Measurements from ENCODE around the gene EHHADH. TPM values are rescaled to one million over a fixed set of nuclear protein-coding genes. Genes with fewer than 3 reads are reported as not detected.

EHHADH gene
- total and polyA plus RNA-seq, 2 donors (not counting 3 experiments of a cell fraction or from before 2014, with no cell fraction given): 1.3 to 5.8 TPM

- dilution Hi-C loops (cut with MboI; ENCODE audit: extremely low pct_ligation_motif_present, low sequenced_read_pairs): no loop called here
These were observed 36.4 kb upstream of the EHHADH start for GRCh38 chr3:185290266-185290665.

DNA sequence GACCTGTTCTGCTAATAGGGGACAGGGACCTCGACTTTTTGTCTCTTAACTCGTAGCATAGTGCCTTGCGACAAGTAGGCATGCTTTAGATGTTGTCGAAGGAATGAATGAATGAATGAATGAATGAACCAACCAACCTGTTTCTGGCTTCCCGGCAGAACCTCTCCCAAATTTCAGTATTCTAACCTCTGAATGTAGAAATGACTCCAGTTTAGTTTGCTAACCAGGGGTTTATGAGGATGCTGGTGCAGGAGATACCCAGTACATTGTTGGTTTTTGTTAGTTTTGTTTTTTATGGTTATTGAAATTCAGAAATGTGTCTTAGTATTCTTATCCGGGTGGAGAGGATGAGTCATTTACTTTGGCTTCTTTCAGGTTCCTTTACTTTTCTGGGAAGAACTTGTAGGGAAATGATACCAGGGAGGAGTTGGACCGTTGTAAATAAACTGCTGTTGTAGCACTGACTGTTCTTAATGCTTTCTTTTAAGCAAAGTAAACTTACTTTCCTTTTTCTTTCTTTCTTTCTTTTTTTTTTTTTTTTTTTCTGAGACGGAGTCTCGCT, 29.6 kb upstream of the EHHADH start:
- POLR2A ChIA-PET: no interaction called here

More at GRCh38 chr3:185290266-185290665, 36.4 kb upstream of the EHHADH start:
- H3K4me2 ChIP-seq (ENCODE audit: insufficient read depth, low read length): no peak overlapping the region
- H3K27me3 ChIP-seq (ENCODE audit: control insufficient read depth in 2 of 2, insufficient read depth in 2 of 2, low read length in 2 of 2): no peaks in the 10 kb centered on the region
- TF ChIP-seq MYC (IDR thresholded peaks at IDR 0.05; ENCODE audit: low read depth, low read length): no peak
- TF ChIP-seq POLR2A (IDR thresholded peaks at IDR 0.05; ENCODE audit: low read depth, low read length): no peak
- no peak for TF ChIP-seq JUN (IDR thresholded peaks at IDR 0.05; ENCODE audit: borderline replicate concordance, insufficient read depth, insufficient read length, low read depth)
- no peak for TF ChIP-seq MAX (IDR thresholded peaks at IDR 0.05; ENCODE audit: insufficient read depth, insufficient read length)
- no peak for TF ChIP-seq GATA2 (IDR thresholded peaks at IDR 0.05; ENCODE audit: insufficient read depth, insufficient read length, low read depth, low read length)
- CTCF ChIA-PET: interaction anchor here (1.4 to 2.3 kb wide), 2 partner anchors 10 to 18 kb away, joined by 3 to 10 read pairs; no protein-coding TSS in a partner anchor
- H3K36me3 ChIP-seq (ENCODE audit: control insufficient read depth in 2 of 2, extremely low read depth in 1 of 2, insufficient read depth in 2 of 2, low read length in 2 of 2): no peaks in the 10 kb centered on the region
- intact Hi-C loops (cut with micrococcal nuclease): no loop called here
- no peaks in the 10 kb centered on the region for H3K9me1 ChIP-seq (replicated peaks; ENCODE audit: control insufficient read depth, extremely low read depth, insufficient read depth, low read length)
- no peak overlapping the region for H3K27ac ChIP-seq (ENCODE audit: insufficient read depth, low read depth, low read length)
- H3K9ac ChIP-seq (replicated peaks; ENCODE audit: extremely low read depth, insufficient read depth, low read length): no peak overlapping the region
- DNase-seq (ENCODE audit: low read depth, low spot score) (no peak), FAIRE-seq (no peak)
- no peak overlapping the region for H2AFZ ChIP-seq (ENCODE audit: low read depth, low read length)
- H3K4me1 ChIP-seq (ENCODE audit: control insufficient read depth, extremely low read depth, insufficient read depth, low read length): no peaks in the 10 kb centered on the region
- H3K79me2 ChIP-seq (ENCODE audit: control insufficient read depth, insufficient read depth, low read length): no peaks in the 10 kb centered on the region
- no peaks in the 10 kb centered on the region for H4K20me1 ChIP-seq (replicated peaks; ENCODE audit: control insufficient read depth, extremely low read depth, insufficient read depth, low read length)
- no TSS peak for BruUV-seq (replicated peaks)
- H3K9me3 ChIP-seq (replicated peaks; ENCODE audit: control insufficient read depth, insufficient read depth, low read length): no peaks in the 10 kb centered on the region
- no peak overlapping the region for H3K4me3 ChIP-seq (replicated peaks in 1 of 3; ENCODE audit: insufficient read depth in 1 of 3, low read depth in 1 of 3, low read length in 3 of 3)
- POLR2A ChIA-PET: no interaction called here

More for the DNA sequence above, 29.6 kb upstream of the EHHADH start:
- H3K9me1 ChIP-seq (replicated peaks; ENCODE audit: control insufficient read depth, extremely low read depth, insufficient read depth, low read length): no peaks in the 10 kb centered on the region
- no peaks in the 10 kb centered on the region for H3K79me2 ChIP-seq (ENCODE audit: control insufficient read depth, insufficient read depth, low read length)
- H3K27me3 ChIP-seq (ENCODE audit: control insufficient read depth in 2 of 2, insufficient read depth in 2 of 2, low read length in 2 of 2): peaks cover 0 to 2% of the 10 kb centered on the region in 2 experiments
- peak overlapping the region; percentile 54 for H3K9ac ChIP-seq (replicated peaks; ENCODE audit: extremely low read depth, insufficient read depth, low read length)
- no peaks in the 10 kb centered on the region for H4K20me1 ChIP-seq (replicated peaks; ENCODE audit: control insufficient read depth, extremely low read depth, insufficient read depth, low read length)
- H2AFZ ChIP-seq (ENCODE audit: low read depth, low read length): peak overlapping the region; percentile 86
- TF ChIP-seq EZH2 (IDR thresholded peaks at IDR 0.05; ENCODE audit: borderline replicate concordance, low read depth, low read length, severe bottlenecking) (no peak), MYC (IDR thresholded peaks at IDR 0.05; ENCODE audit: low read depth, low read length) (no peak), CTCF (IDR thresholded peaks at IDR 0.05; ENCODE audit: extremely low read depth in 1 of 2, insufficient read depth in 1 of 2, low read depth in 1 of 2, low read length in 2 of 2) (no peak), FOS (IDR thresholded peaks at IDR 0.05; ENCODE audit: borderline replicate concordance, insufficient read depth, low read length) (peak; percentile 32), JUN (IDR thresholded peaks at IDR 0.05; ENCODE audit: borderline replicate concordance, insufficient read depth, insufficient read length, low read depth) (no peak), POLR2A (IDR thresholded peaks at IDR 0.05; ENCODE audit: low read depth, low read length) (no peak), MAX (IDR thresholded peaks at IDR 0.05; ENCODE audit: insufficient read depth, insufficient read length) (no peak), GATA2 (IDR thresholded peaks at IDR 0.05; ENCODE audit: insufficient read depth, insufficient read length, low read depth, low read length) (no peak)
- H3K4me3 ChIP-seq (replicated peaks in 1 of 3; ENCODE audit: insufficient read depth in 1 of 3, low read depth in 1 of 3, low read length in 3 of 3): peak overlapping the region; percentile 41 to 77 (median 57)
- FAIRE-seq (no peak), DNase-seq (ENCODE audit: low read depth, low spot score) (peak; percentile 10)
- H3K27ac ChIP-seq (ENCODE audit: insufficient read depth, low read depth, low read length): peak overlapping the region; percentile 54
- no peaks in the 10 kb centered on the region for H3K9me3 ChIP-seq (replicated peaks; ENCODE audit: control insufficient read depth, insufficient read depth, low read length)
- H3K4me2 ChIP-seq (ENCODE audit: insufficient read depth, low read length): peak overlapping the region; percentile 80
- CTCF ChIA-PET: interaction anchor here (0.7 kb wide), 1 partner anchor 1618 kb away, joined by 3 read pairs; no protein-coding TSS in a partner anchor
- H3K4me1 ChIP-seq (ENCODE audit: control insufficient read depth, extremely low read depth, insufficient read depth, low read length): peaks cover 9% of the 10 kb centered on the region
- BruUV-seq (replicated peaks): no TSS peak
- dilution Hi-C loops (cut with MboI; ENCODE audit: extremely low pct_ligation_motif_present, low sequenced_read_pairs) (no loop called here), intact Hi-C loops (cut with micrococcal nuclease) (no loop called here)
- no peaks in the 10 kb centered on the region for H3K36me3 ChIP-seq (ENCODE audit: control insufficient read depth in 2 of 2, extremely low read depth in 1 of 2, insufficient read depth in 2 of 2, low read length in 2 of 2)

Measured in endothelial cell of umbilical vein (primary cell).